HG02571 (cell line): Measurements from ENCODE around the gene C10orf90.

Source experiments
- ATAC-seq: cut with Tn5 transposase; IDR thresholded peaks from one replicate; pipeline ENCODE4 v1.9.1; 2021; ENCODE audit warnings: mild to moderate bottlenecking, moderate library complexity; ENCODE audit not compliant: unreplicated experiment

C10orf90 gene

GRCh38 chr10:126469692-126470091, 200.8 kb downstream of the C10orf90 start:
- ATAC-seq = no peak

GRCh38 chr10:126468876-126469643, 201.4 kb downstream of the C10orf90 start:
- no peak for ATAC-seq

GRCh38 chr10:126468467-126468866, 202.0 kb downstream of the C10orf90 start:
- ATAC-seq = no peak

GRCh38 chr10:126465771-126466170, 204.7 kb downstream of the C10orf90 start:
- no peak for ATAC-seq

- ATAC-seq = no peak
Observed at GRCh38 chr10:126463286-126463685, 207.2 kb downstream of the C10orf90 start.

GRCh38 chr10:126461289-126461940, 209.1 kb downstream of the C10orf90 start:
- no peak for ATAC-seq

- no peak for ATAC-seq
Observed at GRCh38 chr10:126459878-126460481, 210.5 kb downstream of the C10orf90 start.

GRCh38 chr10:126459032-126459831, 211.3 kb downstream of the C10orf90 start:
- no peak for ATAC-seq

GRCh38 chr10:126458466-126458865, 212.0 kb downstream of the C10orf90 start:
- ATAC-seq = no peak

- no peak for ATAC-seq
Observed at GRCh38 chr10:126456632-126457031, 213.9 kb downstream of the C10orf90 start.

GRCh38 chr10:126455766-126456405, 214.6 kb downstream of the C10orf90 start:
- no peak for ATAC-seq

- ATAC-seq = no peak
Observed at GRCh38 chr10:126455036-126455765, 215.3 kb downstream of the C10orf90 start.

GRCh38 chr10:126454045-126454751, 216.3 kb downstream of the C10orf90 start:
- ATAC-seq = no peak

- ATAC-seq = no peak
Observed at GRCh38 chr10:126452245-126452644, 218.2 kb downstream of the C10orf90 start.

GRCh38 chr10:126448091-126448490, 222.4 kb downstream of the C10orf90 start:
- ATAC-seq = no peak

- no peak for ATAC-seq
Observed at GRCh38 chr10:126439942-126440341, 230.6 kb downstream of the C10orf90 start.

GRCh38 chr10:126438407-126438783, 232.1 kb downstream of the C10orf90 start:
- no peak for ATAC-seq

GRCh38 chr10:126437635-126438406, 232.7 kb downstream of the C10orf90 start:
- no peak for ATAC-seq

GRCh38 chr10:126434235-126434634, 236.3 kb downstream of the C10orf90 start:
- ATAC-seq = no peak
